Glutamatergic neuron (in vitro differentiated cells): ENCODE results near the gene SERBP1. TPM values are rescaled to one million over a fixed set of nuclear protein-coding genes. Genes with fewer than 3 reads are reported as not detected.
"Not testable (repeated sequence)": the region's sequence is repeated elsewhere in the genome, so short reads cannot be mapped to it uniquely, and the experiment has no call there.

Experiments used
- DNase-seq: peaks from one replicate; pipeline ENCODE4 v3.0.0; 2022
- H3K27ac Mint-ChIP-seq: one replicate; pipeline ENCODE4 v1.8.0; 2020; ENCODE audit warnings: mild to moderate bottlenecking, mixed read lengths, inconsistent platforms; ENCODE audit not compliant: unreplicated experiment
- H3K27me3 Mint-ChIP-seq: one replicate; pipeline ENCODE4 v1.8.0; 2020; ENCODE audit warnings: mild to moderate bottlenecking, moderate library complexity, mixed read lengths, inconsistent platforms; ENCODE audit not compliant: unreplicated experiment
- H3K36me3 Mint-ChIP-seq: one replicate; pipeline ENCODE4 v1.8.0; 2020; ENCODE audit warnings: mild to moderate bottlenecking, mixed read lengths, inconsistent platforms; ENCODE audit not compliant: unreplicated experiment
- H3K4me1 Mint-ChIP-seq: one replicate; pipeline ENCODE4 v1.8.0; 2020; ENCODE audit warnings: mild to moderate bottlenecking, low read depth, mixed read lengths, inconsistent platforms; ENCODE audit not compliant: unreplicated experiment
- H3K4me3 Mint-ChIP-seq: one replicate; pipeline ENCODE4 v1.8.0; 2020; ENCODE audit warnings: mild to moderate bottlenecking, mixed read lengths, inconsistent platforms; ENCODE audit not compliant: unreplicated experiment
- H3K9me3 Mint-ChIP-seq: one replicate; pipeline ENCODE4 v1.8.0; 2020; ENCODE audit warnings: mild to moderate bottlenecking, moderate library complexity, mixed read lengths, inconsistent platforms; ENCODE audit not compliant: unreplicated experiment
- CTCF ChIP-seq: fragments of 200-600 bp; sonication (generic); IDR thresholded peaks from one replicate; pipeline ENCODE4 v1.5.0; 2021; ENCODE audit not compliant: partially characterized antibody, unreplicated experiment
- total RNA-seq: library from RNA; stranded (reverse); fragmentation: NEBNext Ultra II Directional; extraction: Animal tissue kit (Norgen Biotek cat#: 25700); gene quantifications from one replicate; pipeline ENCODE4 v1.2.1, GENCODE V29; 2021; ENCODE audit not compliant: unreplicated experiment

SERBP1 gene
- total RNA-seq, 1 donor from 2014 or later = 159 TPM

GRCh38 chr1:67457247-67457646 is 27.0 kb upstream of the SERBP1 start:
- no peak for DNase-seq
- no peaks in the 10 kb centered on the region for H3K4me1 Mint-ChIP-seq
- no peaks in the 10 kb centered on the region for H3K36me3 Mint-ChIP-seq
- TF ChIP-seq CTCF = no peak
- H3K27me3 Mint-ChIP-seq = peaks cover 2% of the 10 kb centered on the region
- no peaks in the 10 kb centered on the region for H3K9me3 Mint-ChIP-seq
- H3K27ac Mint-ChIP-seq = no peak overlapping the region
- H3K4me3 Mint-ChIP-seq = no peak overlapping the region

- DNase-seq = no peak
- H3K9me3 Mint-ChIP-seq = no peaks in the 10 kb centered on the region
- H3K27me3 Mint-ChIP-seq = no peaks in the 10 kb centered on the region
- no peak for TF ChIP-seq CTCF
- H3K36me3 Mint-ChIP-seq = no peaks in the 10 kb centered on the region
- no peak overlapping the region for H3K27ac Mint-ChIP-seq
- H3K4me3 Mint-ChIP-seq = no peak overlapping the region
- H3K4me1 Mint-ChIP-seq = no peaks in the 10 kb centered on the region
Measured at GRCh38 chr1:67451815-67452214, 21.6 kb upstream of the SERBP1 start.

- no peak overlapping the region for H3K27ac Mint-ChIP-seq
- H3K9me3 Mint-ChIP-seq = no peaks in the 10 kb centered on the region
- no peak for TF ChIP-seq CTCF
- no peak for DNase-seq
- H3K4me3 Mint-ChIP-seq = no peak overlapping the region
- no peaks in the 10 kb centered on the region for H3K4me1 Mint-ChIP-seq
- H3K36me3 Mint-ChIP-seq = no peaks in the 10 kb centered on the region
- no peaks in the 10 kb centered on the region for H3K27me3 Mint-ChIP-seq
Measured at GRCh38 chr1:67451356-67451755, 21.2 kb upstream of the SERBP1 start.

GRCh38 chr1:67446893-67447292 is 16.7 kb upstream of the SERBP1 start:
- DNase-seq = no peak
- no peak for TF ChIP-seq CTCF
- Mint-ChIP-seq H3K36me3 (no peaks in the 10 kb centered on the region), H3K4me1 (peaks cover under 1% of the 10 kb centered on the region), H3K27me3 (no peaks in the 10 kb centered on the region), H3K27ac (no peak overlapping the region), H3K9me3 (no peaks in the 10 kb centered on the region), H3K4me3 (no peak overlapping the region)

- not testable (repeated sequence) for H3K36me3 Mint-ChIP-seq, DNase-seq, H3K27ac Mint-ChIP-seq, H3K4me1 Mint-ChIP-seq, H3K4me3 Mint-ChIP-seq, H3K9me3 Mint-ChIP-seq, H3K27me3 Mint-ChIP-seq
Measured at GRCh38 chr1:67446014-67446413, 15.8 kb upstream of the SERBP1 start.
